HCT116 (cell line): ENCODE measurements around the gene CFL1. TPM values are rescaled to one million over a fixed set of nuclear protein-coding genes. Genes with fewer than 3 reads are reported as not detected.

Source experiments
- ATAC-seq: fragments of 200-7000 bp; cut with Tn5 transposase; 2 replicates; pipeline ENCODE4 v1.9.1; 2020; ENCODE audit warnings: mild to moderate bottlenecking, moderate library complexity
- BruUV-seq: library from RNA; stranded (reverse); fragments of 400-500 nt; replicated peaks from 2 replicates; lab custom pipeline; 2021; lab: Mats Ljungman, UMichigan
- CTCF ChIA-PET: fragments of 300-600 bp; sonication (Branson Sonifier 250); formaldehyde crosslinking; loops from one replicate; lab custom pipeline; 2021; ENCODE audit warnings: antibody characterized with exemption; lab: Charles Lee
- POLR2A ChIA-PET: fragments of 300-600, 350-600 bp; sonication (Branson Sonifier 250); formaldehyde crosslinking; loops from one replicate; lab custom pipeline; 2021; ENCODE audit warnings: antibody characterized with exemption; lab: Charles Lee
- RAD21 ChIA-PET, 2 experiments: fragments of 300-600 bp; sonication (Branson Sonifier 250); formaldehyde crosslinking; loops; one replicate each; lab custom pipeline; 2023; ENCODE audit warnings: low total read pairs in 2 of 2; ENCODE audit not compliant: uncharacterized antibody in 2 of 2, unreplicated experiment in 2 of 2, low non-redundant PET in 1 of 2; lab: Charles Lee
- DNase-seq: peaks from one replicate; pipeline ENCODE4 v3.0.0-alpha.2; 2010; ENCODE audit warnings: low read depth, low spot score
- H2AFZ ChIP-seq: fragments of 200-600 bp; shearing (Covaris generic), sonication (generic); 2 replicates; pipeline ENCODE4 v1.6.1; 2017; ENCODE audit warnings: low read depth, mixed run types, mixed read lengths, antibody characterized with exemption, low read length; ENCODE audit not compliant: poor library complexity, severe bottlenecking
- H3K27ac ChIP-seq: 2 replicates; pipeline ENCODE4 v1.5.1; 2012; ENCODE audit warnings: low read depth, low read length
- H3K27me3 ChIP-seq: fragments of 200-600 bp; sonication (generic); 2 replicates; pipeline ENCODE4 v1.6.1; 2016; ENCODE audit warnings: mixed run types, low read length, mixed read lengths; ENCODE audit not compliant: insufficient read depth
- H3K36me3 ChIP-seq, 2 experiments: fragments of 200-500 bp in 1 of 2; fragments of 200-600 bp in 1 of 2; sonication (Bioruptor generic) in 1 of 2; sonication (generic) in 1 of 2; 2 replicates each; pipeline versions ENCODE4 v1.5.1 to v1.6.1; 2014 to 2016; ENCODE audit warnings: low read length in 2 of 2, inconsistent platforms in 1 of 2, mixed read lengths in 1 of 2, mixed run types in 1 of 2; ENCODE audit not compliant: insufficient read depth in 2 of 2, control insufficient read depth in 1 of 2
- H3K4me1 ChIP-seq, 2 experiments: fragments of 200-600 bp in 1 of 2; sonication (generic) in 1 of 2; 2 replicates each; pipeline versions ENCODE4 v1.5.1 to v1.6.1; 2012 to 2017; ENCODE audit warnings: low read length in 2 of 2, inconsistent platforms in 1 of 2, mild to moderate bottlenecking in 1 of 2, mixed read lengths in 1 of 2, mixed run types in 1 of 2, moderate library complexity in 1 of 2; ENCODE audit not compliant: insufficient read depth in 2 of 2, control insufficient read depth in 1 of 2
- H3K4me2 ChIP-seq: fragments of 200-600 bp; sonication (generic); 2 replicates; pipeline ENCODE4 v1.6.1; 2017; ENCODE audit warnings: mixed run types, low read length, mixed read lengths
- H3K4me3 ChIP-seq, 2 experiments: fragments of 200-600 bp in 1 of 2; sonication (generic) in 1 of 2; replicated peaks in 1 of 2; 2 replicates each; pipeline ENCODE4 v1.5.1; 2011 to 2016; ENCODE audit warnings: low read length in 2 of 2, control low read depth in 1 of 2, low read depth in 1 of 2, mild to moderate bottlenecking in 1 of 2, mixed read lengths in 1 of 2, mixed run types in 1 of 2
- H3K79me2 ChIP-seq: fragments of 200-600 bp; sonication (generic); 2 replicates; pipeline ENCODE4 v1.6.1; 2017; ENCODE audit warnings: mild to moderate bottlenecking, mixed run types, low read length, moderate library complexity, mixed read lengths; ENCODE audit not compliant: insufficient read depth
- H3K9ac ChIP-seq: fragments of 200-600 bp; sonication (generic); 2 replicates; pipeline ENCODE4 v1.6.1; 2016; ENCODE audit warnings: low read length, mixed read lengths
- H3K9me2 ChIP-seq: fragments of 200-600 bp; sonication (generic), shearing (Covaris generic); 2 replicates; pipeline ENCODE4 v1.6.1; 2017; ENCODE audit warnings: mixed run types, mild to moderate bottlenecking, moderate library complexity; ENCODE audit not compliant: insufficient read depth
- H3K9me3 ChIP-seq, 2 experiments: fragments of 200-500 bp in 1 of 2; fragments of 200-600 bp in 1 of 2; sonication (Bioruptor generic) in 1 of 2; sonication (generic) in 1 of 2; 2 replicates each; pipeline ENCODE4 v1.6.1; 2014 to 2017; ENCODE audit warnings: low read length in 2 of 2, mixed read lengths in 2 of 2, inconsistent platforms in 1 of 2, low read depth in 1 of 2, mild to moderate bottlenecking in 1 of 2, mixed run types in 1 of 2, moderate library complexity in 1 of 2; ENCODE audit not compliant: control insufficient read depth in 1 of 2, insufficient read depth in 1 of 2
- H4K20me1 ChIP-seq: fragments of 200-600 bp; sonication (generic), shearing (Covaris generic); 2 replicates; pipeline ENCODE4 v1.6.1; 2017; ENCODE audit warnings: mixed run types, mild to moderate bottlenecking, moderate library complexity; ENCODE audit not compliant: insufficient read depth
- CBX3 ChIP-seq: IDR thresholded peaks from 2 replicates; pipeline ENCODE4 v1.6.1; 2012; ENCODE audit warnings: low read depth
- CEBPB ChIP-seq: IDR thresholded peaks from 2 replicates; pipeline ENCODE4 v1.6.1; 2012; ENCODE audit warnings: low read depth
- ELF1 ChIP-seq: IDR thresholded peaks from 2 replicates; pipeline ENCODE4 v1.6.1; 2012; ENCODE audit warnings: low read depth, borderline replicate concordance
- EZH2phosphoT487 ChIP-seq: fragments of 200-600 bp; IDR thresholded peaks from 2 replicates; pipeline ENCODE4 v1.6.1; 2018; ENCODE audit warnings: antibody characterized with exemption, borderline replicate concordance
- JUND ChIP-seq: IDR thresholded peaks from 2 replicates; pipeline ENCODE4 v1.6.1; 2012
- RAD21 ChIP-seq: IDR thresholded peaks from 2 replicates; pipeline ENCODE4 v1.6.1; 2012; ENCODE audit warnings: low read depth, mild to moderate bottlenecking
- SIN3A ChIP-seq: IDR thresholded peaks from 2 replicates; pipeline ENCODE4 v1.6.1; 2012; ENCODE audit warnings: low read depth
- SP1 ChIP-seq: IDR thresholded peaks from 2 replicates; pipeline ENCODE4 v1.6.1; 2012; ENCODE audit warnings: low read depth
- ZFX ChIP-seq: fragments of 450-650 bp; IDR thresholded peaks from 2 replicates; pipeline ENCODE4 v1.6.1; 2017
- intact Hi-C: fragments of 100-400 bp; cut with micrococcal nuclease; formaldehyde crosslinking; loops from 2 replicates; pipeline ENCODE4 v1.10.0; 2022
- total RNA-seq: library from RNA; stranded (reverse); gene quantifications from one replicate; pipeline ENCODE4 v1.2.1, GENCODE V29; 2021; ENCODE audit not compliant: unreplicated experiment
- TF ChIP-seq, protein P1 (sequence below): IDR thresholded peaks from 2 replicates; pipeline ENCODE4 v1.6.1; 2012

CFL1 gene
- total RNA-seq, 1 experiment from 2014 or later = 1,270 TPM

GRCh38 chr11:65814131-65814985, 43.6 kb downstream of the CFL1 start:
- ATAC-seq (no peak), DNase-seq (no peak)
- BruUV-seq = no TSS peak
- H3K79me2 ChIP-seq = no peaks in the 10 kb centered on the region
- CTCF ChIA-PET = interaction anchor here (2.4 kb wide), 1 partner anchor 34 kb away, joined by 10 read pairs; the partner anchor contains the start of gene AP5B1
- POLR2A ChIA-PET = no interaction called here
- H3K9ac ChIP-seq = no peak overlapping the region
- H3K27me3 ChIP-seq = no peaks in the 10 kb centered on the region
- TF ChIP-seq SP1 = no peak
- no peak for TF ChIP-seq ZFX
- no peak for TF ChIP-seq CBX3
- no peak for TF ChIP-seq EZH2phosphoT487
- TF ChIP-seq, protein P1, sequence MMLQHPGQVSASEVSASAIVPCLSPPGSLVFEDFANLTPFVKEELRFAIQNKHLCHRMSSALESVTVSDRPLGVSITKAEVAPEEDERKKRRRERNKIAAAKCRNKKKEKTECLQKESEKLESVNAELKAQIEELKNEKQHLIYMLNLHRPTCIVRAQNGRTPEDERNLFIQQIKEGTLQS = no peak
- no peak for TF ChIP-seq SIN3A
- no peak for TF ChIP-seq CEBPB
- no peak for TF ChIP-seq ELF1
- TF ChIP-seq RAD21 = no peak
- TF ChIP-seq JUND = no peak
- H2AFZ ChIP-seq = no peak overlapping the region
- RAD21 ChIA-PET = no interaction called here
- no peak overlapping the region for H3K27ac ChIP-seq
- H3K9me2 ChIP-seq = no peaks in the 10 kb centered on the region
- H3K9me3 ChIP-seq = no peaks in the 10 kb centered on the region
- H3K4me2 ChIP-seq = no peak overlapping the region
- H4K20me1 ChIP-seq = no peaks in the 10 kb centered on the region
- no peaks in the 10 kb centered on the region for H3K36me3 ChIP-seq
- H3K4me1 ChIP-seq = peaks cover 0 to 12% of the 10 kb centered on the region in 2 experiments; a peak in 2 of 4 replicates
- no peak overlapping the region for H3K4me3 ChIP-seq
- intact Hi-C loops = no loop called here
